CD4-positive, CD25-positive, alpha-beta regulatory T cell (primary cell): ENCODE measurements around the gene AGPAT4. TPM values are rescaled to one million over a fixed set of nuclear protein-coding genes. Genes with fewer than 3 reads are reported as not detected.

Experiments used
- ATAC-seq, 2 donors: fragments of 150-1000 bp; cut with Tn5 transposase; one replicate each; pipeline ENCODE4 v1.10.0; 2021; ENCODE audit warnings: low read depth in 2 of 2, moderate number of reproducible peaks in 2 of 2, moderate library complexity in 1 of 2
- DNase-seq, 3 donors: peaks; one replicate each; pipeline versions ENCODE4 v3.0.0 to v3.0.0-alpha.2; 2012 to 2022; ENCODE audit warnings: mixed read lengths in 1 of 3
- H3K27ac ChIP-seq: one replicate; pipeline ENCODE4 v1.7.0; 2013; ENCODE audit warnings: mild to moderate bottlenecking, low read length; ENCODE audit not compliant: insufficient read depth, poor library complexity, severe bottlenecking
- H3K27me3 ChIP-seq: one replicate; pipeline ENCODE4 v1.7.0; 2013; ENCODE audit warnings: low read length; ENCODE audit not compliant: control insufficient read depth, insufficient read depth
- H3K36me3 ChIP-seq: one replicate; pipeline ENCODE4 v1.7.0; 2013; ENCODE audit warnings: mild to moderate bottlenecking, low read length, moderate library complexity; ENCODE audit not compliant: control insufficient read depth, insufficient read depth
- H3K4me1 ChIP-seq: 2 replicates; pipeline ENCODE4 v1.7.0; 2013; ENCODE audit warnings: mild to moderate bottlenecking, low read length; ENCODE audit not compliant: insufficient read depth, control insufficient read depth, poor library complexity, severe bottlenecking
- H3K4me3 ChIP-seq: one replicate; pipeline ENCODE4 v1.7.0; 2013; ENCODE audit warnings: low read depth, mild to moderate bottlenecking, low read length, moderate library complexity
- H3K9me3 ChIP-seq, 2 experiments: 1 replicate in 1 of 2; 2 replicates in 1 of 2; pipeline ENCODE4 v1.7.0; 2013; ENCODE audit warnings: low read length in 2 of 2, mild to moderate bottlenecking in 1 of 2, moderate library complexity in 1 of 2; ENCODE audit not compliant: control insufficient read depth in 2 of 2
- H3K27ac Mint-ChIP-seq, 3 donors: one replicate each; pipeline ENCODE4 v1.8.0; 2020 to 2022; ENCODE audit warnings: mild to moderate bottlenecking in 3 of 3, mixed read lengths in 3 of 3, moderate library complexity in 2 of 3
- H3K27me3 Mint-ChIP-seq: one replicate; pipeline ENCODE4 v1.8.0; 2022; ENCODE audit warnings: mild to moderate bottlenecking, mixed read lengths
- H3K36me3 Mint-ChIP-seq: one replicate; pipeline ENCODE4 v1.8.0; 2020; ENCODE audit warnings: mixed read lengths
- H3K4me1 Mint-ChIP-seq, 4 donors: one replicate each; pipeline ENCODE4 v1.8.0; 2020 to 2022; ENCODE audit warnings: mixed read lengths in 4 of 4, mild to moderate bottlenecking in 1 of 4
- H3K4me3 Mint-ChIP-seq, 4 donors: one replicate each; pipeline ENCODE4 v1.8.0; 2020 to 2022; ENCODE audit warnings: mild to moderate bottlenecking in 4 of 4, mixed read lengths in 4 of 4, moderate library complexity in 3 of 4
- H3K9me3 Mint-ChIP-seq, 7 donors: one replicate each; pipeline ENCODE4 v1.8.0; 2020 to 2022; ENCODE audit warnings: mixed read lengths in 7 of 7, mild to moderate bottlenecking in 3 of 7, moderate library complexity in 2 of 7
- polyA plus RNA-seq, 4 donors: library from polyadenylated mRNA; unstranded; fragments of 300-500 nt; fragmentation: Illumina TruSeq; gene quantifications; one replicate each; pipeline ENCODE4 v1.2.3, GENCODE V29; 2021
- total RNA-seq: library from RNA; stranded (reverse); gene quantifications from one replicate; pipeline ENCODE4 v1.2.3, GENCODE V29; 2022

Gene AGPAT4
- total and polyA plus RNA-seq, 5 donors from 2014 or later = 2.4 to 14.6 (median 4.1) TPM

GRCh38 chr6:161166677-161167076, 107.2 kb downstream of the AGPAT4 start:
- Histone ChIP-seq H3K4me3 (no peak overlapping the region), H3K27me3 (no peaks in the 10 kb centered on the region), H3K36me3 (peaks cover 7% of the 10 kb centered on the region), H3K4me1 (no peaks in the 10 kb centered on the region), H3K27ac (no peak overlapping the region), H3K9me3 (no peaks in the 10 kb centered on the region)
- DNase-seq (no peak), ATAC-seq (no peak)
- Mint-ChIP-seq H3K9me3 (peaks cover 0 to 2% (median 0%) of the 10 kb centered on the region in 7 donors), H3K4me3 (no peak overlapping the region), H3K36me3 (peaks cover 36% of the 10 kb centered on the region), H3K27ac (no peak overlapping the region), H3K4me1 (peaks cover 0 to 4% (median 0%) of the 10 kb centered on the region in 4 donors), H3K27me3 (no peaks in the 10 kb centered on the region)

DNA sequence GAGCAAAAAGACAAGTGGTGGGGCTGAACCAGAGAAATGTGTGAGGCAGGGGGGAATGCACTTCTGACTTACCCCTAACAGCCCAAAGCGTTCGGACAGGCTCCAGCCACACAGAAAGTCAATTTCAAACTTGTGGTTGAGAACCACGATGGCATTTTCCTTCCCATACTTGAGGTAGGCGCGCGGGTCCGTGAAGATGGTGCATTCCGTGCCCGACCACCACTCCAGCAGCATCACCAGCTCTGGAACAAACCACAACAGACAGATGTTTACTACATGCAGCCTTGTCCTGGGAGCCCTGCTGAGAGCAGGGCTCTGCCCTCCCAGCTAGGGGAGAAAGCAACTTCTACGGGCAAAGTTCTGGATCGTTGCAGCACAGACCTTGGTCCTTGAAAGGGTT, 107.7 kb downstream of the AGPAT4 start:
- peaks cover 7% of the 10 kb centered on the region for H3K36me3 ChIP-seq
- peaks cover 0 to 4% (median 0%) of the 10 kb centered on the region in 4 donors for H3K4me1 Mint-ChIP-seq
- no peak overlapping the region for H3K27ac Mint-ChIP-seq

GRCh38 chr6:161164182-161164625, 109.7 kb downstream of the AGPAT4 start:
- Histone ChIP-seq H3K36me3 (peaks cover 7% of the 10 kb centered on the region), H3K4me3 (no peak overlapping the region), H3K4me1 (no peaks in the 10 kb centered on the region), H3K9me3 (no peaks in the 10 kb centered on the region), H3K27me3 (no peaks in the 10 kb centered on the region), H3K27ac (no peak overlapping the region)
- Mint-ChIP-seq H3K27ac (no peak overlapping the region), H3K4me3 (no peak overlapping the region), H3K27me3 (no peaks in the 10 kb centered on the region), H3K4me1 (peaks cover 0 to 2% (median 0%) of the 10 kb centered on the region in 4 donors), H3K36me3 (peaks cover 37% of the 10 kb centered on the region), H3K9me3 (peaks cover 0 to 2% (median 0%) of the 10 kb centered on the region in 7 donors)
- DNase-seq = no peak
- ATAC-seq = no peak

More for the DNA sequence above, 107.7 kb downstream of the AGPAT4 start:
- no peak overlapping the region for H3K27ac ChIP-seq
- no peaks in the 10 kb centered on the region for H3K27me3 Mint-ChIP-seq
- peaks cover 38% of the 10 kb centered on the region for H3K36me3 Mint-ChIP-seq
- ATAC-seq (no peak), DNase-seq (no peak)
- no peaks in the 10 kb centered on the region for H3K4me1 ChIP-seq
- H3K4me3 Mint-ChIP-seq = no peak overlapping the region
- H3K4me3 ChIP-seq = no peak overlapping the region
- no peaks in the 10 kb centered on the region for H3K9me3 ChIP-seq
- H3K9me3 Mint-ChIP-seq = peaks cover 0 to 2% (median 0%) of the 10 kb centered on the region in 7 donors
- H3K27me3 ChIP-seq = no peaks in the 10 kb centered on the region

DNA sequence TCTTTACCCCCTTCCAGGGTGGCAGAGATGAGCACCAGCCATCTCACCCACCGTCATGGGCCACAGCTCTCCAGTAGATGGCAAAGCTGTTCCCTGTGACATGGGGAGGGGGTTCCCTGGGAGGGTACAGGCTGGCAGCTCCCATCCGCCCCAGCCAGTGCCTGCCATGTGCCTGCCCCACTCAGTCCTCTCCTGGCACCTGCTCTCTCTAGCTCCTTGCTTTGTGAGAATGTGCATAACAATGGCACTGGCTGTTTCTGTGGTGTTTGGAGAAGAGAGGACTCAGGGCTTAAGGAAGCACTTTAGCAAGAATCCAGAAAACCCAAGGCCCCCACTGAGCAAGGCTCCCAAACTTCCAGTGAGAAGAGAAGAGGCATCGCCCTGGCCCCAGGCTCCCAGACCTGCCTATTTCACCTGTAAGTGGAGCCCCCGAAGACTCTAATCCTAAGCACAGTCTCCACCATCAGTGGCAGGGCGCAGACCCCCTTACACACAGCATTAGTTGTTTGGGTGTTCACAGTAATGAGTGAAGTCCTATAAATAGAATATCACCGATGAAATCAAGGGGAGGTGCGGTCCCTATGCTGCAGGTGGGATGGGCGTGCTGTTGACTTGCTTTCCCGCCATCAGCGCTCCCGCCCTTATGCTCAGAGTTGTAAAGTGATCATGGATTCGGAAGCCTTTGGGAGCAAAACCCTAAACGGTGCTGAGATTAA, 110.2 kb downstream of the AGPAT4 start:
- DNase-seq (no peak), ATAC-seq (no peak)
- peaks cover 38% of the 10 kb centered on the region for H3K36me3 Mint-ChIP-seq
- peaks cover 0 to 2% (median 0%) of the 10 kb centered on the region in 7 donors for H3K9me3 Mint-ChIP-seq
- H3K27ac Mint-ChIP-seq = no peak overlapping the region
- Histone ChIP-seq H3K4me1 (no peaks in the 10 kb centered on the region), H3K27me3 (no peaks in the 10 kb centered on the region), H3K36me3 (peaks cover 7% of the 10 kb centered on the region), H3K9me3 (no peaks in the 10 kb centered on the region), H3K4me3 (no peak overlapping the region), H3K27ac (no peak overlapping the region)
- H3K4me1 Mint-ChIP-seq = peaks cover 0 to 2% (median 0%) of the 10 kb centered on the region in 4 donors
- no peaks in the 10 kb centered on the region for H3K27me3 Mint-ChIP-seq
- H3K4me3 Mint-ChIP-seq = no peak overlapping the region

DNA sequence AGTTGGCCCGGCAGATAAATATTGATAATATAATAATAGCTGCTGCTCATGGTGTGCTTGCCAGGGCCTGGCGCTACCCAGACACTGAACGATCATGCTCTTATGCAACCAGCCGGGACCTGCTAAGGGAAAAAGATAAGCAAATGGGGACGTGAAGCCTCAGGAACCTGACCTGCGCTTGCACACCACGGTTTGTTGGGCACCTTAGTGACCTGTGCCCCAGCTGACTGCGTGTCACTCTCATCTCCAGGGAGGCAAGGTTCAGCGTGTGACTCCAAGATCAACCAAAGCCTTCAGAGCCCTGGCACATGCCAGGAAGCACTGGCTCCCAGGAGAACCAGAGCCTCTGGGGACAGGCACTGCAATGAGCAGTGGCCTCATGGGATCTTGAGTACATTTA, 111.1 kb downstream of the AGPAT4 start:
- peaks cover 0 to 4% (median under 1%) of the 10 kb centered on the region in 4 donors for H3K4me1 Mint-ChIP-seq
- H3K9me3 Mint-ChIP-seq = peaks cover 0 to 6% (median 2%) of the 10 kb centered on the region in 7 donors
- DNase-seq (no peak), ATAC-seq (no peak)
- H3K36me3 Mint-ChIP-seq = peaks cover 44% of the 10 kb centered on the region
- Histone ChIP-seq H3K4me1 (no peaks in the 10 kb centered on the region), H3K27me3 (no peaks in the 10 kb centered on the region), H3K4me3 (no peak overlapping the region), H3K36me3 (peaks cover 7% of the 10 kb centered on the region), H3K9me3 (no peaks in the 10 kb centered on the region), H3K27ac (no peak overlapping the region)
- H3K4me3 Mint-ChIP-seq = no peak overlapping the region
- H3K27me3 Mint-ChIP-seq = no peaks in the 10 kb centered on the region
- H3K27ac Mint-ChIP-seq = no peak overlapping the region

DNA sequence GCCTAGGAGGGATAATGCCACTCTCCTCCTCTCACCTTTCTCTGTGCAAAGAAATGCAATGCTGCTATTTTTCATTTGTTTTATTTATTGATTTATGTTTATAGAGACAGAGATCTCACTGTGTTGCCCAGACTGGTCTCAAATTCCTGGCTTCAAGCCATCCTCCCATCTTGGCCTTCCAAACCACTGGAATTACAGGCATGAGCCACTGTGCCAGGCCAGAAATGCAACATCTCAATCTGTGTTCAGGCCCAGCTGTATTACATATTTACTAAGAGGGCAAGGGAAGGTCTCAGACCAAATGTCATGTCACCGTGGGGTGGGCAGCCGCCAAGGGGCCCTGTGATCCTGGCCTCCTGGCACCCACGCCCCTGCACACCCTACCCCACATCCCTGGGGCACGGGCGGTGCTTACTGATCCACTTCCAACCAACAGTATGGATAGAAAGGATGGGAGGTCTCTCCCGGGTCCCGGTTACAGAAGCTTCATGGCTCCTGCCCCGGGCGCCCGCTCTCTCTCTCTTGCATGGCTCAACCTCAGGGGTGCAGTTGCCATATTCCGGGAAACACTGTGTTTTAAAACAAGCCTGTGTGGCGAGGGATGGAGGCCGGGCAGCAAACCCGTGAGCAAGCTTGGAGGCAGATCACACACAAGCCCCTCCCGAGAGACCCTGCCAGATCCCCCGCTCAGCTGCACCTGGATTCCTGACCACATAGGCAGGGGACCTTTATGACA, 111.8 kb downstream of the AGPAT4 start:
- Mint-ChIP-seq H3K4me3 (no peak overlapping the region), H3K27ac (peak overlapping the region in 1 of 3 donors; percentile 74), H3K4me1 (peaks cover 0 to 4% (median under 1%) of the 10 kb centered on the region in 4 donors), H3K27me3 (no peaks in the 10 kb centered on the region), H3K36me3 (peaks cover 46% of the 10 kb centered on the region), H3K9me3 (peaks cover 0 to 7% (median 3%) of the 10 kb centered on the region in 7 donors)
- H3K9me3 ChIP-seq = no peaks in the 10 kb centered on the region
- H3K27ac ChIP-seq = no peak overlapping the region
- H3K36me3 ChIP-seq = peaks cover 7% of the 10 kb centered on the region
- H3K27me3 ChIP-seq = no peaks in the 10 kb centered on the region
- H3K4me1 ChIP-seq = no peaks in the 10 kb centered on the region
- no peak for DNase-seq
- no peak for ATAC-seq
- no peak overlapping the region for H3K4me3 ChIP-seq

GRCh38 chr6:161161121-161161520, 112.7 kb downstream of the AGPAT4 start:
- Mint-ChIP-seq H3K27me3 (no peaks in the 10 kb centered on the region), H3K27ac (no peak overlapping the region), H3K9me3 (peaks cover 0 to 7% (median 3%) of the 10 kb centered on the region in 7 donors), H3K4me1 (peaks cover 0 to 4% (median under 1%) of the 10 kb centered on the region in 4 donors), H3K36me3 (peaks cover 40% of the 10 kb centered on the region), H3K4me3 (no peak overlapping the region)
- DNase-seq = no peak
- Histone ChIP-seq H3K36me3 (peaks cover 7% of the 10 kb centered on the region), H3K4me3 (no peak overlapping the region), H3K4me1 (no peaks in the 10 kb centered on the region), H3K27me3 (no peaks in the 10 kb centered on the region), H3K9me3 (no peaks in the 10 kb centered on the region), H3K27ac (no peak overlapping the region)
- no peak for ATAC-seq
